Ovary (tissue), 9 donors: ENCODE measurements around the gene FOXO1. TPM values are rescaled to one million over a fixed set of nuclear protein-coding genes. Genes with fewer than 3 reads are reported as not detected.

Experiments used
- DNase-seq, 5 donors: peaks; one replicate each; pipeline ENCODE4 v3.0.0-alpha.2; 2019 to 2020
- H3K27ac ChIP-seq, 2 donors: fragments of 200-600 bp; one replicate each; pipeline versions ENCODE4 v1.5.1 to v1.8.0; 2019 to 2022
- H3K27me3 ChIP-seq: fragments of 200-600 bp; one replicate; pipeline ENCODE4 v1.8.0; 2022
- H3K36me3 ChIP-seq: fragments of 200-600 bp; sonication (generic); one replicate; pipeline ENCODE4 v1.5.1; 2019
- H3K4me1 ChIP-seq: one replicate; pipeline ENCODE4 v1.8.1; 2013; ENCODE audit warnings: mild to moderate bottlenecking, moderate library complexity; ENCODE audit not compliant: insufficient read depth
- H3K4me3 ChIP-seq: fragments of 200-600 bp; sonication (generic); one replicate; pipeline ENCODE4 v1.5.1; 2017
- H3K9me3 ChIP-seq, 2 donors: fragments of 200-600 bp in 1 of 2; sonication (generic) in 1 of 2; one replicate each; pipeline versions ENCODE4 v1.5.1 to v1.8.1; 2013 to 2019; ENCODE audit warnings: mild to moderate bottlenecking in 1 of 2, moderate library complexity in 1 of 2
- CTCF ChIP-seq, 3 donors: fragments of 450-650 bp in 2 of 3; fragments of 200-600 bp in 1 of 3; IDR thresholded peaks; one replicate each; pipeline versions ENCODE4 v1.5.1 to v1.8.0; 2016 to 2022; ENCODE audit warnings: antibody characterized with exemption in 3 of 3, mild to moderate bottlenecking in 1 of 3
- EP300 ChIP-seq: sonication (generic); formaldehyde crosslinking; IDR thresholded peaks from one replicate; pipeline ENCODE4 v1.6.1; 2017; ENCODE audit warnings: antibody characterized with exemption
- POLR2A ChIP-seq: fragments of 450-650 bp; IDR thresholded peaks from one replicate; pipeline ENCODE4 v1.6.1; 2017; ENCODE audit warnings: antibody characterized with exemption, mild to moderate bottlenecking, moderate library complexity
- WGBS, 3 donors: extraction: QIAGEN DNeasy Blood & Tissue Kit in 1 of 3; methylation state at CpG; one replicate each; pipeline versions ENCODE4 v1.1.5 to v1.1.7; 2013 to 2017; 5-methylcytosine and 5-hydroxymethylcytosine counted together
- intact Hi-C, 4 donors: fragments of 100-400 bp; cut with DNase I; formaldehyde crosslinking; loops; one replicate each; pipeline versions ENCODE4 v1.11.0 to v1.15.1; 2022 to 2023
- polyA plus RNA-seq, 2 donors: library from polyadenylated mRNA; stranded (reverse); fragments of 200-250 nt in 1 of 2; fragments of 350-450 nt in 1 of 2; fragmentation: Illumina TruSeq in 1 of 2; extraction: RNeasy Lipid Tissue Mini Kit (QIAGEN cat#74804) in 1 of 2; gene quantifications; one replicate each; pipeline ENCODE4 v1.2.3, GENCODE V29; 2013 to 2014
- total RNA-seq, 7 donors: library from RNA; depleted of rRNA in 2 of 7; stranded (reverse); fragments of >200 nt in 2 of 7; fragmentation: NEBNext Ultra II Directional in 3 of 7; extraction: Animal tissue kit (Norgen Biotek cat#: 25700) in 3 of 7; gene quantifications; one replicate each; pipeline versions ENCODE4 v1.1.0 to v1.2.4, GENCODE V29; 2016 to 2023
- donor health status: DM: no; HTN: no; CAD: no; lungs with moderate emphysema.
- donor health status: DM: no; HTN: no; CAD: no.
- donor health status: Bipolar disorder and iron deficiency.
- donor health status: DM: yes; HTN: yes; CAD: no.
- donor health status: DM: no; HTN: no; CAD: no.
- donor health status: DM: yes; HTN: yes; CAD: no.

The FOXO1 gene
- total and polyA plus RNA-seq, 9 donors: 51.5 to 157 (median 107) TPM

GRCh38 chr13:40661875-40662665 is 4.4 kb downstream of the FOXO1 start:
- 47 to 58% (median 52%) methylated on average over 10 of the region's 10 CpGs for WGBS, 3 donors
- no peaks in the 10 kb centered on the region for H3K27me3 ChIP-seq
- intact Hi-C loops: loop anchor here (5.0 to 10.0 kb wide), 6 partner anchors 87 to 757 kb away; no protein-coding TSS in a partner anchor
- H3K9me3 ChIP-seq: no peaks in the 10 kb centered on the region
- H3K4me1 ChIP-seq: peaks cover 20% of the 10 kb centered on the region
- H3K4me3 ChIP-seq: peak overlapping the region; percentile 78
- H3K27ac ChIP-seq: peak overlapping the region in 1 of 2 donors; percentile 99
- no peak for TF ChIP-seq EP300
- TF ChIP-seq POLR2A: no peak
- TF ChIP-seq CTCF (IDR thresholded peaks at IDR 0.05): no peak
- no peaks in the 10 kb centered on the region for H3K36me3 ChIP-seq
- DNase-seq: no peak

- TF ChIP-seq POLR2A (no peak), EP300 (no peak), CTCF (IDR thresholded peaks at IDR 0.05) (no peak)
- Histone ChIP-seq H3K36me3 (no peaks in the 10 kb centered on the region), H3K27ac (peak overlapping the region in 1 of 2 donors; percentile 0), H3K27me3 (no peaks in the 10 kb centered on the region), H3K4me3 (peak overlapping the region; percentile 3), H3K9me3 (no peaks in the 10 kb centered on the region), H3K4me1 (peaks cover 20% of the 10 kb centered on the region)
- no peak for DNase-seq
- intact Hi-C loops: loop anchor here (5.0 to 10.0 kb wide), 6 partner anchors 86 to 756 kb away; no protein-coding TSS in a partner anchor
- 32 to 43% (median 38%) methylated on average over 5 of the region's 5 CpGs for WGBS, 3 donors
Measured at GRCh38 chr13:40660692-40661091, 5.7 kb downstream of the FOXO1 start.

- intact Hi-C loops: loop anchor here (5.0 to 10.0 kb wide), 6 partner anchors 85 to 755 kb away; no protein-coding TSS in a partner anchor
- peak overlapping the region in 1 of 2 donors; percentile 0 for H3K27ac ChIP-seq
- no peak overlapping the region for H3K4me3 ChIP-seq
Measured at GRCh38 chr13:40660141-40660664, 6.2 kb downstream of the FOXO1 start.

GRCh38 chr13:40657951-40658350 is 8.5 kb downstream of the FOXO1 start:
- 81 to 84% (median 84%) methylated on average over 4 of the region's 4 CpGs for WGBS, 3 donors

More at GRCh38 chr13:40660141-40660664, 6.2 kb downstream of the FOXO1 start:
- Histone ChIP-seq H3K27me3 (no peaks in the 10 kb centered on the region), H3K4me1 (peaks cover 20% of the 10 kb centered on the region), H3K36me3 (no peaks in the 10 kb centered on the region), H3K9me3 (no peaks in the 10 kb centered on the region)
- DNase-seq: no peak
- WGBS, 3 donors: 9 to 34% (median 11%) methylated on average over 4 of the region's 4 CpGs
- TF ChIP-seq CTCF (IDR thresholded peaks at IDR 0.05): no peak
- TF ChIP-seq POLR2A: no peak
- no peak for TF ChIP-seq EP300

More at GRCh38 chr13:40657951-40658350, 8.5 kb downstream of the FOXO1 start:
- H3K36me3 ChIP-seq: no peaks in the 10 kb centered on the region
- TF ChIP-seq CTCF (IDR thresholded peaks at IDR 0.05): no peak
- no peak for TF ChIP-seq POLR2A
- no peak for TF ChIP-seq EP300
- no peaks in the 10 kb centered on the region for H3K9me3 ChIP-seq
- no peaks in the 10 kb centered on the region for H3K27me3 ChIP-seq
- DNase-seq: no peak
- intact Hi-C loops: no loop called here
- H3K4me3 ChIP-seq: no peak overlapping the region
- H3K4me1 ChIP-seq: peaks cover 29% of the 10 kb centered on the region
- no peak overlapping the region for H3K27ac ChIP-seq
